Stimulated activated CD8-positive, alpha-beta memory T cell treated with anti-CD3 and anti-CD28 coated beads, Interleukin-12 subunit alpha, Interleukin-12 subunit beta, amount 100 ng/mL, for 24 hours (primary cell): ENCODE data around the gene CALU.

ENCODE experiments used
- DNase-seq: peaks from one replicate; pipeline ENCODE4 v3.0.0-alpha.2; 2020; ENCODE audit errors: extremely low read depth

CALU gene

DNA sequence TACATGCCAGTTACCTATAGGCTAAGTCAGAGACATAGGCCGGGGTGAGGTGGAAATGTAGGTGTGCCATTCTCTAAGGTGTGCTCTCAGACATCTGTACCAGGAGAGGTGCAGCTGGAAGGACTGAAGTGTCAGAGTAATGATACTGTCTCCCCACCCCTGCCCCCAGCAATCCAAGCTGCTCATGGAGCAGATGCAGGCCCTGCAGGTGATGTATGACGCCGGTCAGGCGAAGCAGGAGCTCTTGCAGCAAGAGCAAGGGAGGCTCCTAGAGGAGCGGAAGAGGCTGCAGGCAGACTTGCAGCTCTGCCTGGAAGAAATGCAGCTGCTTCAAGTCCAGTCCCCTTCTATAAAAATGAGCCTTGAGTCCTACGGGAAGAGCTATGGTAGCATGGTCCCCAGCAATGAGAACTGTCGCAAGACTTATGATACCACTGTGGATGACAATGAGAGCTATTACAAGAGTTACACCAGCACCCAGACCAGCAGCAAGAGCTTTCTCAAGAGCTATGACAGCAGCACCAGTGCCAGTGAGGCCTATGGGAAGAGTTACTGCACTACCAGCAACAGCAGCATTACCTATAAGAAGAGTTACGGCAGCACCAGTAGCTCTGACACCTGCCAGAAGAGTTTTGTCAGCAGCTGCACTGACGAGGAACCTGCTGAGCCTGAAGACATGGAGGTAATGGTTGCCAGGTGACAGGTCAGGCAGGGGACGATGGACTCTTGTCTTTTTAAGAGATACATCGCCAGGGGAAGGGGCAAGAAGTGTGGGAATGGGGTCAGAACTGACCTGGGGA is 72.7 kb downstream of the CALU start:
- no peak for DNase-seq

DNA sequence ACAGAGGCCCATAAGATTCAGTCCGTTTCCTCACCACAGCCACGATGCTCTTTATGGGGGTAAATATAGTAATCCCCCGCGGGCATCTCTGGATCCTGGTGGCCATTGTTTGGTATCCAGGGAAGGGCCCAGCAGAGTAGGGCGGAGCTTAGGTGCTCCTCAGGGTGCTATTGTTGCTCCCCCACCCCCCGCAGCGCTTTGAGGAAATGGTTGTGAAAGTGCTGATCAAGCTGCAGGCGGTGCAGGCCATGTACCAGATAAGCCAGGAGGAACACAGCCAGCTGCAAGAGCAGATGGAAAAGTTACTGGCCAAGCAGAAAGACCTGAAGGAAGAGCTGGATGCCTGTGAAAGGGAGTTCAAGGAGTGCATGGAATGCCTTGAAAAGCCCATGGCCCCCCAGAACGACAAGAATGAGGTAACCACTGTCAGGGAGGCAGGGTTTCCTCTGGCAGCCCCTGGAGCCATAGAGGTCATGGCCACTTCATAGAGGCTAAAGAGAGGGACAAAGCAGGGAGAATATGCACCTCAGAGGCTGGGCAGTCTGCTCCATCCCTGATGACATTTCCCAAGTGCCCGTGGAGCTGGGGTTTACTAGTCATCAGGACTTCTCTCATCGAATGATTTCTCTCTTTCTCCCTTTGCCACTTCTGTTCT is 73.5 kb downstream of the CALU start:
- no peak for DNase-seq

DNA sequence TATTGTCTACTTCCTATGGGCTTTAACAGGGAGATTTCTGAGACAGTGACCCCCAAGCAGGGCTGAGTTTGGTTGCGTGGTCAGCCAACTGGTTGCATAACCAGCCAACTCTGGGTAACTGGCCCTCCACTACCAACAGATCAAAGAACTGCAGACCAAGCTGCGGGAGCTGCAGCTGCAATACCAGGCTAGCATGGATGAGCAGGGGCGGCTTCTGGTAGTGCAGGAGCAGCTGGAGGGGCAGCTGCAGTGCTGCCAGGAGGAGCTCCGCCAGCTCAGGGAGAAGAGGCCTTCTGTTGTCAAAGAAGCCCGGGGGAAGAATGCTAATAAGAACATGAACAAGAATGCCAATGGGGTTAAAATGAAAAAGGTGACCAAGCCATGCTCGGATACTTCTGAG is 75.3 kb downstream of the CALU start:
- no peak for DNase-seq

DNA sequence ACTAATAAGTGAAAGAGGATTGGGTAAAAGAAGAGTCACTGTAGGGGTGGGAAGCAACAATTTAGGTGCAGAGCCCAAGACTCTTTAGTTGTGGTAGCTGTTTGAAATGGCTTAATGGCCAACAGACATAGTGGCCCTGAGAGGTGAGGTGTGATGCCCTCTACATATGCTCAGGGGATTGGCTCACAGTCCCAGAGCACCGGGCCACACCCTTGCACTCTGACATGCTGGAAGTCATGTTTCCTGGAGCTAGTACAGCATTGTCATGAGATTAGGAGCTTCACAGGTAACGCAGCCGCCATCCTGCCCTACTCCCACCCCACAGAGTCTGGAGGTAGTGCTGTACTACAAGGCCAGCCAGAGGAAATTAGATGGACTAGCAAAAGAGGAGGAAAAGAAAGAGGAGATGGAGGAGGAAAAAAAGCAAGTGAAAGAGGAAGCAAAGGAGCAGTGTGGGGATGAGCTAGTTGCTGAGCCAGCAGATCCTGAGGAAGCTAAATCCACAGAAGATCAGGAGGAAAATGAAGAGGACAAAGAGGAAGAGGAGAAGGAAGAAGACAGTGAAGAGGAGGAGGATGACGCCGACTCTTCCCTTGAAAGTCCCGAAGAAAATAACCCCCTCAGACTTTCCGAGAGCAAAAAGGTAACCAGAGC is 76.3 kb downstream of the CALU start:
- no peak for DNase-seq

DNA sequence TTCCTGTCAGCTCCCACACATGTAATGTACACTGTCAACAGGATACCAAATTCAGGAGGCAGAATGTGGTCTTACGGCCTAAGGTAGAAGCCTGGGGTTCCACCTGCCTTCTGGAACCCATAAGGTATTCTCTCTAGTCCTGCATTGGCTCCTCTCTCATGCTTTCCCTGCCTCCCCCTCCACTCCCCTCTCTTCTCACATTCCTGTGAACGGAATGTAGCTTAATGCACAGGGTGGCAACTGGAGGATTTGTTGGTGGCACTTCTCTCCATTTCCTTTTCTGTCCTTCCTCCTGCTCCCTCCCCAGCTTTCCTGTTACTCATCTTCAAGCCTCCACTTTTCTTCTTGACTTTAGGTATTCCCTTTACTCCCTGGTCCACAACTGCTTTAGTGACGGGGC is 79.5 kb downstream of the CALU start:
- no peak for DNase-seq
